Karpas-422 (cell line): ENCODE data around the gene POLRMT. TPM values are rescaled to one million over a fixed set of nuclear protein-coding genes. Genes with fewer than 3 reads are reported as not detected.

Experiments used
- DNase-seq: peaks from one replicate; pipeline ENCODE4 v3.0.0-alpha.2; 2015
- H2AFZ ChIP-seq: fragments of 200-600 bp; sonication (generic); 2 replicates; pipeline ENCODE4 v1.6.1; 2014; ENCODE audit warnings: antibody characterized with exemption, low read length, mixed read lengths
- H3K27ac ChIP-seq: fragments of 200-600 bp; sonication (generic); 2 replicates; pipeline ENCODE4 v1.5.1; 2014; ENCODE audit warnings: mild to moderate bottlenecking, low read length, moderate library complexity
- H3K27me3 ChIP-seq: fragments of 200-600 bp; sonication (generic); 2 replicates; pipeline ENCODE4 v1.6.1; 2014; ENCODE audit warnings: low read length, mixed read lengths
- H3K36me3 ChIP-seq: fragments of 200-600 bp; sonication (generic); 2 replicates; pipeline ENCODE4 v1.6.1; 2014; ENCODE audit warnings: low read length, mixed read lengths; ENCODE audit not compliant: insufficient read depth
- H3K4me1 ChIP-seq: fragments of 200-600 bp; sonication (generic); 2 replicates; pipeline ENCODE4 v1.6.1; 2014; ENCODE audit warnings: mild to moderate bottlenecking, low read length, mixed read lengths
- H3K4me2 ChIP-seq: fragments of 200-600 bp; sonication (generic); 2 replicates; pipeline ENCODE4 v1.6.1; 2014; ENCODE audit warnings: low read length, low read depth, mild to moderate bottlenecking; ENCODE audit not compliant: poor library complexity, severe bottlenecking
- H3K4me3 ChIP-seq: fragments of 200-600 bp; sonication (generic); 2 replicates; pipeline ENCODE4 v1.5.1; 2014; ENCODE audit warnings: mild to moderate bottlenecking, antibody characterized with exemption, low read length, mixed read lengths
- H3K79me2 ChIP-seq: fragments of 200-600 bp; sonication (generic); 2 replicates; pipeline ENCODE4 v1.6.1; 2014; ENCODE audit warnings: mild to moderate bottlenecking, low read length, mixed read lengths
- H3K9ac ChIP-seq: fragments of 200-600 bp; sonication (generic); 2 replicates; pipeline ENCODE4 v1.6.0; 2014; ENCODE audit warnings: low read length
- H3K9me2 ChIP-seq: fragments of 200-600 bp; sonication (generic), shearing (Covaris generic); replicated peaks from 2 replicates; pipeline ENCODE4 v1.6.0; 2014; ENCODE audit warnings: mild to moderate bottlenecking, low read length, moderate library complexity; ENCODE audit not compliant: insufficient read depth
- H3K9me3 ChIP-seq: fragments of 300-700, 200-600 bp; sonication (generic); 2 replicates; pipeline ENCODE4 v1.6.1; 2014; ENCODE audit warnings: low read length, mixed read lengths
- H4K20me1 ChIP-seq: fragments of 200-600 bp; sonication (generic); 2 replicates; pipeline ENCODE4 v1.6.1; 2014; ENCODE audit warnings: mild to moderate bottlenecking, antibody characterized with exemption, low read length, low read depth; ENCODE audit not compliant: insufficient read depth
- total RNA-seq: library from RNA; depleted of rRNA; stranded (reverse); fragments of >200 nt; shearing (Covaris generic); gene quantifications from 2 replicates; pipeline ENCODE4 v1.2.3, GENCODE V29; 2014; ENCODE audit warnings: low replicate concordance

The POLRMT gene
- total RNA-seq, 1 experiment from 2014 or later = 51.5 TPM

DNA sequence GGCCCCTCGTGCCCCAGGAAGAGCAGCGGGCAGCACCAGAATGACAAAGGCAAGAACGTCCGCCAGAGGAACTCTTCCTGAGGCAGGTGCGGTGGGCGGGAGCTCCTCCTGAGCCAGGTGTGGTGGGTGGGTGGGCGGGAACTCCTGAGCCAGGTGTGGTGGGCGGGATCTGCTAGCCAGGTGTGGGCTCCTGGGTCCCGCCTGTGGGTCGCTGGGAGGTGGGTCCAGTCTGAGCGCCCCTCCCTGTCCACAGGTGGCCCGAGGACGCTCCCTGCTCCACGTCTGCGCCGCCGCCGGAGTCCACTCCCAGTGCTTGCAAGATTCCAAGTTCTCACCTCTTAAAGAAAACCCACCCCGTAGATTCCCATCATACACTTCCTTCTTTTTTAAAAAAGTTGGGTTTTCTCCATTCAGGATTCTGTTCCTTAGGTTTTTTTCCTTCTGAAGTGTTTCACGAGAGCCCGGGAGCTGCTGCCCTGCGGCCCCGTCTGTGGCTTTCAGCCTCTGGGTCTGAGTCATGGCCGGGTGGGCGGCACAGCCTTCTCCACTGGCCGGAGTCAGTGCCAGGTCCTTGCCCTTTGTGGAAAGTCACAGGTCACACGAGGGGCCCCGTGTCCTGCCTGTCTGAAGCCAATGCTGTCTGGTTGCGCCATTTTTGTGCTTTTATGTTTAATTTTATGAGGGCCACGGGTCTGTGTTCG, 50.7 kb downstream of the POLRMT start:
- Histone ChIP-seq H3K4me3 (no peak overlapping the region), H3K4me1 (no peaks in the 10 kb centered on the region), H3K4me2 (no peak overlapping the region), H3K27ac (no peak overlapping the region), H4K20me1 (peaks cover 22% of the 10 kb centered on the region; the same call in 1 of the 2 replicates), H3K36me3 (0 out of 2 replicates have a peak, but pooled peaks cover 2% of the 10 kb centered on the region), H3K27me3 (no peaks in the 10 kb centered on the region), H3K79me2 (peaks cover 10% of the 10 kb centered on the region), H3K9me2 (no peaks in the 10 kb centered on the region), H2AFZ (no peak overlapping the region), H3K9ac (no peak overlapping the region), H3K9me3 (no peaks in the 10 kb centered on the region)
- no peak for DNase-seq

DNA sequence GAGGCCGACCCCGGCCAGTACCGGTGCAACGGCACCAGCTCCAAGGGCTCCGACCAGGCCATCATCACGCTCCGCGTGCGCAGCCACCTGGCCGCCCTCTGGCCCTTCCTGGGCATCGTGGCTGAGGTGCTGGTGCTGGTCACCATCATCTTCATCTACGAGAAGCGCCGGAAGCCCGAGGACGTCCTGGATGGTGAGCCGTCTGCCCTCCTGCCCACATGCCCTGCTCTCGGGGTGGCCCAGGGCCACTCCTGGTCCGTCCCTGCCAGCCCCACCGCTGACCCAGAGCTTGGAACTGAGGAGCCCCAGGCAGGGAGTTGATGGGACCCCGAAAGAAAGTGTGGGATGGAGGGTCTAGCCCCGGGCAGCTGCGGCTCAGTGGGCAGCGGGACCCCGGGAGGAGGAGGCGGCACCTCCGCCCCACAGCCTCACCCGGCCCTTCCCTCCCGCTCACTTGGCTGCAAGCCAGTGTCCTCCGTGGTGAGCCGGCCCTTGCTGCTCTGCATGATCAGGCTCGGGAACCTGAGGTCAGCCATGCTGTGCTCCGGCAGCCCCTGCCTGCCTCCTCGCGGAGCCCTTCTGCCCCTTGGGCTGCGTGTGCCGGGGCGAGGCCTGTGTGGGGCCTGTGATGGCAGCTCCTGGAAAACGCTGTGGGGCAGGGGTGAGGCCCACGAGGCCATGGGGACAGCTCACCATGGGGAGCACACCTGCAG, 51.8 kb downstream of the POLRMT start:
- Histone ChIP-seq H3K27me3 (no peaks in the 10 kb centered on the region), H3K27ac (no peak overlapping the region), H3K9me2 (no peaks in the 10 kb centered on the region), H3K4me1 (no peaks in the 10 kb centered on the region), H3K79me2 (peaks cover 21% of the 10 kb centered on the region), H3K4me2 (no peak overlapping the region), H4K20me1 (peaks cover 28% of the 10 kb centered on the region; the same call in 1 of the 2 replicates), H3K9me3 (no peaks in the 10 kb centered on the region), H3K4me3 (no peak overlapping the region), H2AFZ (no peak overlapping the region), H3K36me3 (0 out of 2 replicates have a peak, but pooled peaks cover 2% of the 10 kb centered on the region), H3K9ac (no peak overlapping the region)
- DNase-seq = no peak

DNA sequence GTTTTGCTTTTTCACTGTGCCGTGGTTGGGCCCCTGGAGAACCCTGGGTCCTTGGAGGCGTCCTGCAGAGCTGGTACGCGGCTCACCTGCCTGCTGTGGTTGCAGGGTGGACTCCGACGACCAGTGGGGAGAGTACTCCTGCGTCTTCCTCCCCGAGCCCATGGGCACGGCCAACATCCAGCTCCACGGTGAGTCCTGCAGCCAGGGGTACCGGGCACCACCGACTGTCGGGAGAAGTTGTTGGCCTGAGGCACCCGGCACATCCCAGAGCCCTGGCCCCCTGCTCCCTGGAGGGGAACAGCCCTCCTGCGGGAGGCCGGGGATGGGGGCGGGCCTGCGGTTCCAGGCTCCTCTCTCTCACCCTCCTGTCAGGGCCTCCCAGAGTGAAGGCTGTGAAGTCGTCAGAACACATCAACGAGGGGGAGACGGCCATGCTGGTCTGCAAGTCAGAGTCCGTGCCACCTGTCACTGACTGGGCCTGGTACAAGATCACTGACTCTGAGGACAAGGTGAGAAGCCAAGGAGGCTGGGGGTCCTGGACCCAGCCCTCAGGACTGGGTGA, 53.0 kb downstream of the POLRMT start:
- no peak overlapping the region for H3K9ac ChIP-seq
- H2AFZ ChIP-seq = no peak overlapping the region
- H3K9me3 ChIP-seq = no peaks in the 10 kb centered on the region
- H3K4me3 ChIP-seq = no peak overlapping the region
- no peaks in the 10 kb centered on the region for H3K9me2 ChIP-seq
- H3K27me3 ChIP-seq = no peaks in the 10 kb centered on the region
- no peaks in the 10 kb centered on the region for H3K4me1 ChIP-seq
- peaks cover 36% of the 10 kb centered on the region; the same call in 1 of the 2 replicates for H4K20me1 ChIP-seq
- H3K27ac ChIP-seq = no peak overlapping the region
- DNase-seq = no peak
- H3K79me2 ChIP-seq = peaks cover 32% of the 10 kb centered on the region
- H3K4me2 ChIP-seq = no peak overlapping the region
- 0 out of 2 replicates have a peak, but pooled peaks cover 2% of the 10 kb centered on the region for H3K36me3 ChIP-seq

DNA sequence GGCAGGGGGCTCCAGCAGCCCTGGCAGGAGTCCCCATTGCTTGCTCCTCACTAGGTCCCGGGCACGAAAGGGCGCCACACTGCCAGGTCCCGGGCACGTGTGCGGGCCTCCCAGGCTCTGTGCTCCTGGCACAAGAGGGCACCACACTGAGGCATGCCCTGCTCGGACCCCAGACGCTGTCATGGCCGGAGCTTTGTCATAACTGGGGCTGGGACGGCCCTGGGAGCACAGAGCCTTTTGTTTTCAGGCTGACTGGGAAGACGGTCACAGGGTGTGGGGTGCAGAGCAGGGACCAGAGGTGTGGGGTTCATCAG, 53.5 kb downstream of the POLRMT start:
- H3K36me3 ChIP-seq = peaks cover 5% of the 10 kb centered on the region; the same call in 1 of the 2 replicates

DNA sequence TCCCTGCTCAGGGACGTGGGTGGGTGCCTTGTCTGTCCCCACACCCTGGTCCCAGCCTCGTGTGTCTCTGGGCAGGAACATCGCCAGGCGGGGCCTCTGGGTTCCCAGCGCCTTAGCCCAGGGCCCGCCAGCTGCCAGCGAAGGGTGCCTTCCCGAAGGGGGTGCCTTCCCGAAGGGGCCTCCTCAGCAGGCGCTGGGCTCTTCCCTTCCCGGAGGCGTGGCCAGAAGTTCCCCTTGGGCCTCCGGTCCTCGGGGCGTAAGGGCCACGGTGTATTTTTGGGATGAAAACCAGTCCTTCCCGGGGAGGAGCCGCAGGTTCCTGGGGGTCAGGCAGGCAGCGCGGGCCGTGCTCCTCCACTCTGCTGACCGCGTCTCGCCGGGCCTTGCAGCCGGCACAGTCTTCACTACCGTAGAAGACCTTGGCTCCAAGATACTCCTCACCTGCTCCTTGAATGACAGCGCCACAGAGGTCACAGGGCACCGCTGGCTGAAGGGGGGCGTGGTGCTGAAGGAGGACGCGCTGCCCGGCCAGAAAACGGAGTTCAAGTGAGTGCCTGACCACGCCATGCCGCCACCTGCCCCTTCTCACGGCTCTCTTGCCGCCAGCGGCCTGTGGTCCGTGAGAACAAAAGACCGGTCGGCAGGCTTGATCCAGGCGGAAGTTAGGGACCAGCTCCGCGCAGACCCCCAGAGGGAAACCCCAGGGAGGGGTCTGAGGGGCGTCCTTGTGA, 54.1 kb downstream of the POLRMT start:
- Histone ChIP-seq H3K4me1 (peaks cover 9% of the 10 kb centered on the region), H3K27ac (no peak overlapping the region), H3K4me2 (no peak overlapping the region), H3K79me2 (peaks cover 42% of the 10 kb centered on the region), H3K27me3 (no peaks in the 10 kb centered on the region), H3K9me3 (no peaks in the 10 kb centered on the region), H3K36me3 (peaks cover 7% of the 10 kb centered on the region; the same call in 1 of the 2 replicates), H3K9ac (no peak overlapping the region), H3K9me2 (no peaks in the 10 kb centered on the region), H3K4me3 (no peak overlapping the region), H4K20me1 (peaks cover 41% of the 10 kb centered on the region; the same call in 1 of the 2 replicates), H2AFZ (no peak overlapping the region)
- DNase-seq = no peak

More for the DNA sequence above, 53.5 kb downstream of the POLRMT start:
- no peaks in the 10 kb centered on the region for H3K9me3 ChIP-seq
- H3K9ac ChIP-seq = no peak overlapping the region
- peaks cover 37% of the 10 kb centered on the region; the same call in 1 of the 2 replicates for H4K20me1 ChIP-seq
- H3K4me2 ChIP-seq = no peak overlapping the region
- H3K79me2 ChIP-seq = peaks cover 37% of the 10 kb centered on the region
- H3K27me3 ChIP-seq = no peaks in the 10 kb centered on the region
- H2AFZ ChIP-seq = no peak overlapping the region
- H3K9me2 ChIP-seq = no peaks in the 10 kb centered on the region
- no peak overlapping the region for H3K27ac ChIP-seq
- no peak for DNase-seq
- peaks cover 4% of the 10 kb centered on the region for H3K4me1 ChIP-seq
- H3K4me3 ChIP-seq = no peak overlapping the region

DNA sequence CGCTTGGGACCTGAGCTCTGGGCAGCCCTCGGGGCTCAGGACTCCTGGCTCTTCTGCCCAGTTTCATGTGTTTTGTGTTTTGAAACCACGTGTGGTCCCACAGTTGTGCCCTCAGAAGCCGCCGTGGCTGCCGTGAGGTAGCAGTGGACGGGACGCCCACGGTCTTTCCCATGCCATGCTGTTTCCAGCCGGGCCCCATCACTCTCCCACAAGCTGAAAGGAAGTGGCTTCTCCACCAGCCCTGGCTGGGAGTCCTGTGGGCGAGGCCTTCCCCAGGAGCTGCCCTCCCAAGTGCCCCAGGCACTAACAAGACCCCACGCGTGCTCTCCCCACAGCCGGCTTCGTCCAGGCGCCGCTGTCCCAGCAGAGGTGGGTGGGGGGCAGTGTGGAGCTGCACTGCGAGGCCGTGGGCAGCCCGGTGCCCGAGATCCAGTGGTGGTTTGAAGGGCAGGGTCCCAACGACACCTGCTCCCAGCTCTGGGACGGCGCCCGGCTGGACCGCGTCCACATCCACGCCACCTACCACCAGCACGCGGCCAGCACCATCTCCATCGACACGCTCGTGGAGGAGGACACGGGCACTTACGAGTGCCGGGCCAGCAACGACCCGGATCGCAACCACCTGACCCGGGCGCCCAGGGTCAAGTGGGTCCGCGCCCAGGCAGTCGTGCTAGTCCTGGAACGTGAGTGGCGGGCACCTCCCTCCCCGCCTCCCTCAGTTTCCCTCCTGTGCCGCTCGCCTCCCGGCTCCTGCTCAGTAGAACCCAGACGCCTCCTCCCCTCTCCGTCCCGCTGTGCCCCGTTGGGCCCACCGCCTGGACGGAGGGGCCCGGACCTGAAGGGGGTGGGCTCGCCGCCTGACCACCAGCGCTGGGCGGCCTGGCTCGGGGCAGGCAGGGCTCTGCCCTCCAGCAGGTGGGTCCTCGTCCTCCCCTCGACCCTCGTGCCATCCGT, 55.6 kb downstream of the POLRMT start:
- Histone ChIP-seq H3K36me3 (peaks cover 7% of the 10 kb centered on the region; the same call in 1 of the 2 replicates), H3K79me2 (peaks cover 58% of the 10 kb centered on the region), H3K27ac (no peak overlapping the region), H3K9ac (no peak overlapping the region), H3K9me3 (no peaks in the 10 kb centered on the region), H3K4me1 (peaks cover 18% of the 10 kb centered on the region), H3K4me2 (no peak overlapping the region), H4K20me1 (peaks cover 44% of the 10 kb centered on the region), H3K4me3 (no peak overlapping the region), H2AFZ (no peak overlapping the region), H3K9me2 (no peaks in the 10 kb centered on the region), H3K27me3 (no peaks in the 10 kb centered on the region)
- no peak for DNase-seq

DNA sequence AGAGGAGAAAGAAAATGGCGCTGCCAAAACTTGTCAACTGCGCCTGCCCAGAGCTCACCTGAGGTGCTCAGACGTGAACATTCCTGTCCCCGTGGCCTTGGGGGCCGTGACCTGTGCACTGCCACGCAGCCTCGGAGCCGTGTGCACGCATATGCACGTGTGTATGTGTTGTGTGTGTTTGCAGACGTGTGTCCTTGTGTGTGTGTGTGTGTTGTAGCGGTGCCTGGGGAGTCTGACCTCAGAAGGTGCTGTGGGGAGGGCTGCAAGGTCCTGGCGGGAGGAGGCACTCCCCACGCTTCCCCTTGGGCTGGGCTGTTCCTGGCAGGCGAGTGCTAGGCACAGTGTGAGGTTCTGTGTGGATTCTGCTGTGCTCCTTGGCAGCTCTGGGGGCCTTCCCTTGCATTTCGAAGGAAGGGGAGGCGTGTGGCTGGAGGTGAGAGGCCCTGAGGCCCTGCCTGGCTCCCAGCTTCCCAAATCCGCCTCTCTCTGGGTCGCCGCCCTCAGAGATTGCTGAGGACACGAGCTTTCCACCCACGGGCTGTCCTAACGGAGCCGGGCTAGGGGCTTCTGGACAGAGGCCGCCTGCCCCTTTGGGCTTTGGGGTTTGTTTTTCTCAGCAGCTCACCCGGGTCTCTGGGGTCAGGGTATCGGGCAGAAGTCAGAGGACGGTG, 56.4 kb downstream of the POLRMT start:
- no peak overlapping the region for H3K4me2 ChIP-seq
- H3K79me2 ChIP-seq = peaks cover 61% of the 10 kb centered on the region
- no peak overlapping the region for H2AFZ ChIP-seq
- no peaks in the 10 kb centered on the region for H3K9me2 ChIP-seq
- H3K4me1 ChIP-seq = peaks cover 20% of the 10 kb centered on the region
- no peaks in the 10 kb centered on the region for H3K9me3 ChIP-seq
- H3K36me3 ChIP-seq = peaks cover 7% of the 10 kb centered on the region; the same call in 1 of the 2 replicates
- no peak overlapping the region for H3K9ac ChIP-seq
- no peak overlapping the region for H3K27ac ChIP-seq
- DNase-seq = no peak
- H3K4me3 ChIP-seq = no peak overlapping the region
- H4K20me1 ChIP-seq = peaks cover 44% of the 10 kb centered on the region
- H3K27me3 ChIP-seq = no peaks in the 10 kb centered on the region
